ENCODE results near the gene CRACR2B. TPM values are rescaled to one million over a fixed set of nuclear protein-coding genes. Genes with fewer than 3 reads are reported as not detected.
A peak's percentile ranks its signal among the peaks of the same experiment; 100 is the strongest.

Gene CRACR2B
- total and polyA plus RNA-seq, 2 of the 8 experiments (the other 6 are each of a cell fraction or from before 2014, with no cell fraction given), result 18.2 to 26.4 TPM

- Histone ChIP-seq H3K18ac (ENCODE audit: extremely low read depth, low read length) (no peak overlapping the region), H4K8ac (ENCODE audit: extremely low read depth, insufficient read depth, low read length) (peak overlapping the region; percentile 35; the same call in 1 of the 2 replicates), H4K91ac (replicated peaks; ENCODE audit: insufficient read length, low read length) (no peak overlapping the region), H3K79me1 (ENCODE audit: low read depth, low read length) (0 out of 2 replicates have a peak, but pooled peaks cover 3% of the 10 kb centered on the region), H3K27me3 (replicated peaks in 1 of 4; ENCODE audit: control insufficient read depth in 3 of 4, extremely low read depth in 1 of 4, insufficient read depth in 3 of 4, low read length in 3 of 4) (no peaks in the 10 kb centered on the region; a peak in 1 of 7 replicates), H3K9ac (replicated peaks in 1 of 4; ENCODE audit: extremely low read depth in 1 of 4, low read depth in 3 of 4, low read length in 3 of 4) (no peak overlapping the region), H2AK5ac (ENCODE audit: low read depth, low read length) (no peak overlapping the region), H2BK20ac (ENCODE audit: low read length) (no peak overlapping the region), H2BK120ac (replicated peaks; ENCODE audit: low read depth, low read length) (no peak overlapping the region), H3K14ac (ENCODE audit: insufficient read length) (no peak overlapping the region), H4K20me1 (replicated peaks in 1 of 2; ENCODE audit: control insufficient read depth in 1 of 2, insufficient read depth in 2 of 2, low read length in 2 of 2) (peaks cover 7 to 23% of the 10 kb centered on the region in 2 experiments), H3K4me3 (ENCODE audit: extremely low read depth in 1 of 4, insufficient read depth in 2 of 4, low read depth in 3 of 4, low read length in 4 of 4) (no peak overlapping the region), H3K23me2 (ENCODE audit: low read depth, low read length) (peaks cover 13% of the 10 kb centered on the region; the same call in 1 of the 2 replicates), H3K4me1 (replicated peaks in 1 of 4; ENCODE audit: control insufficient read depth in 3 of 4, insufficient read depth in 4 of 4, low read length in 3 of 4) (peaks cover 3 to 29% (median 19%) of the 10 kb centered on the region in 4 experiments), H3K56ac (replicated peaks; ENCODE audit: insufficient read length, low read depth, low read length) (no peak overlapping the region), H3K23ac (ENCODE audit: insufficient read length) (no peak overlapping the region), H3K9me3 (ENCODE audit: insufficient read depth in 2 of 2, low read depth in 1 of 2, low read length in 1 of 2) (no peaks in the 10 kb centered on the region), H3K36me3 (ENCODE audit: control insufficient read depth in 2 of 4, insufficient read depth in 4 of 4, low read length in 3 of 4) (peaks cover 0 to 3% (median under 1%) of the 10 kb centered on the region in 4 experiments; a peak in 2 of 8 replicates), H3K79me2 (ENCODE audit: control insufficient read depth in 1 of 2, insufficient read depth in 2 of 2, low read length in 2 of 2) (peaks cover 7 to 26% of the 10 kb centered on the region in 2 experiments; a peak in 3 of 4 replicates), H4K5ac (ENCODE audit: insufficient read length, low read depth, low read length) (no peak overlapping the region), H2BK5ac (ENCODE audit: low read depth, low read length) (no peak overlapping the region), H3K27ac (ENCODE audit: low read depth, low read length) (no peak overlapping the region), H3K4me2 (ENCODE audit: insufficient read depth in 1 of 2, low read depth in 2 of 2, low read length in 2 of 2) (no peak overlapping the region; a peak in 1 of 4 replicates), H2AFZ (ENCODE audit: low read length) (no peak overlapping the region), H2BK15ac (ENCODE audit: low read length) (no peak overlapping the region), H3K4ac (replicated peaks; ENCODE audit: insufficient read length, low read depth, low read length) (no peak overlapping the region), H2BK12ac (ENCODE audit: low read depth, low read length) (no peak overlapping the region)
- TF ChIP-seq BACH1 (IDR thresholded peaks at IDR 0.05; ENCODE audit: low read length) (no peak), CTBP2 (IDR thresholded peaks at IDR 0.05; ENCODE audit: borderline replicate concordance, insufficient read depth, insufficient read length, low read length) (no peak)
- DNase-seq (ENCODE audit: low read depth in 1 of 2, low spot score in 2 of 2), result peak in 1 of 2 experiments; percentile 43
- WGBS, 2 experiments (ENCODE audit: extremely low coverage in 1 of 2, insufficient coverage in 1 of 2, insufficient read length in 1 of 2, insufficient replicate concordance in 2 of 2, low coverage in 1 of 2, low lambda C conversion rate in 2 of 2, missing lambda C conversion rate in 1 of 2), result 93% methylated on average over 19 of the region's 23 CpGs; no CpG with 5 or more reads in 1 of the 2 experiments
- POLR2A ChIA-PET (ENCODE audit: partially characterized antibody), result interaction anchor here (0.7 to 35.3 kb wide), 7 partner anchors 11 to 40 kb away, joined by 3 to 636 read pairs (median 11); partner anchors contain the start of genes CEND1, PIDD1, PNPLA2 and RPLP2
- CTCF ChIA-PET (ENCODE audit: partially characterized antibody), result interaction anchor here (0.7 to 1.9 kb wide), 5 partner anchors 10 to 55 kb away, joined by 3 to 6 read pairs (median 3); no protein-coding TSS in a partner anchor
- FAIRE-seq, result no peak
Observed at GRCh38 chr11:778976-779954, 48.5 kb upstream of the CRACR2B start.

Data from H1 (cell line).